Activated CD8-positive, alpha-beta memory T cell treated with anti-CD3 and anti-CD28 coated beads, Interleukin-2, amount 10 ng/mL, durations not matched to agents 7 days and 5 days (primary cell): Measurements from ENCODE around the gene B3GNT3. TPM values are rescaled to one million over a fixed set of nuclear protein-coding genes. Genes with fewer than 3 reads are reported as not detected.

Experiments used
- ATAC-seq: fragments of 150-1000 bp; cut with Tn5 transposase; one replicate; pipeline ENCODE4 v1.10.0; 2021; ENCODE audit warnings: moderate library complexity
- CTCF ChIA-PET: fragments of 350-600 bp; sonication (Branson Sonifier 250); formaldehyde crosslinking; loops from one replicate; lab custom pipeline; 2021; ENCODE audit warnings: antibody characterized with exemption; lab: Charles Lee
- DNase-seq: peaks from one replicate; pipeline ENCODE4 v3.0.0-alpha.2; 2020
- H3K27ac Mint-ChIP-seq: one replicate; pipeline ENCODE4 v1.8.0; 2021; ENCODE audit warnings: mild to moderate bottlenecking, mixed read lengths
- H3K27me3 Mint-ChIP-seq: one replicate; pipeline ENCODE4 v1.8.0; 2021; ENCODE audit warnings: mixed read lengths
- H3K36me3 Mint-ChIP-seq: one replicate; pipeline ENCODE4 v1.8.0; 2021; ENCODE audit warnings: mild to moderate bottlenecking, mixed read lengths
- H3K4me1 Mint-ChIP-seq: one replicate; pipeline ENCODE4 v1.8.0; 2021; ENCODE audit warnings: mixed read lengths
- H3K4me3 Mint-ChIP-seq: one replicate; pipeline ENCODE4 v1.8.0; 2021; ENCODE audit warnings: mild to moderate bottlenecking, moderate library complexity, mixed read lengths
- H3K9me3 Mint-ChIP-seq: one replicate; pipeline ENCODE4 v1.8.0; 2022; ENCODE audit warnings: low read depth, mixed read lengths
- total RNA-seq, 2 experiments: library from RNA; stranded (reverse); gene quantifications; one replicate each; pipeline ENCODE4 v1.2.3, GENCODE V29; 2021

B3GNT3 gene
- total RNA-seq, 2 experiments from 2014 or later = not detected

DNA sequence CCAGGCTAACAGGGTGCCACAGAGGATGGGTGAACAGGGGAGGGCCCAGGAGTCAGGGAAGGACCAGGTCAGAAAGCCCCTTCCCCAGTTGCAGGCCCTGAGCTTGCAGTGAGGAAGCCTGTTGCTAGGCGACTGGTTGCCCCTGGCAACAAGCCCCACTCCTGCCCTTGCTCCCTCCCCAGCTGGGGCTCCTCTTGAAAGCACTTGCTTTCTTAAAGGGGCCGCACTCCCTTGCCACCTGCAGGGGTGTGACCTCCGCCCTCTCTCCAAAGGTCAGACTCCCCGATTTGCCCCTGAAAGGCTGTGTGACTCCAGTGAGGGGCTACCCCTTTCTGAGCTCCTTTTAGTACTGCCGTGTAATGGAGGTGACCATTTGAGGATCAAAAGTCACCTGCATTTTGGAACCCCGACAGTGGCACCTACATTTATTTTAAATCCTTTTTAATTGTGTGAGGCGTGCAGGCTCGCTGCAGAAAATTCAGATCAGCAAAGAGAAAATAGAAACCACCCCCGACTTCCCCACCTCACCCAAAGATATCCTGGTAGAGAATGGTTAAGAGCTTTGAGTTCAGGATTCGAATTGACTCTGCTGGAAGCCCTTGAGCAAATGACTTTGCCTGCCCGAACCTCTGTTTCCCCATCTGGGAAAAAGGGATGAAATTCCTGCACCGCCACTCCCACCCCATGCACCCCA lies 38.8 kb upstream of the B3GNT3 start:
- no peak for ATAC-seq
- H3K9me3 Mint-ChIP-seq = no peaks in the 10 kb centered on the region
- CTCF ChIA-PET = interaction anchor here (0.7 to 3.3 kb wide), 6 partner anchors 11 to 185 kb away, joined by 3 to 9 read pairs (median 4); partner anchors contain the start of gene CCDC124

DNA sequence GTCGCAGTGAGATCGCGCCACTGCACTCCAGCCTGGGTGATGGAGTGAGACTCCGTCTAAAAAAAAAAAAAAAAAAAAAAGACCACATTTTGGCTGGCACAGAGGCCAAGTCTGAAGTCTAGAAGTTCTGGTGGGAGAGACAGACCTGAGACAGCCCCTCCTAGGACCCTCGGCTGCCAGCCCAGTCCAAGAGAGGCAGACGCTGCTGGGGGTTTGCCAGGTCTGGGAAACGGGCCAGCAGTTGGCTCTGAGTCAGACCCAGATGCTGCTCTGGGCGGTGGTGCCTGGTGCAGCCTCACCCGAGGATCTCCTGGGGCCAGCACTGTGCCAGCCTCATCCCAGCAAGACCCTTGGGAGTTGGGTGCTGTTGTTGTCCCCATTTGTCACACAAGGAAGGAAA lies 37.8 kb upstream of the B3GNT3 start:
- CTCF ChIA-PET = interaction anchor here (0.7 to 2.1 kb wide), 2 partner anchors 18 to 186 kb away, joined by 4 to 8 read pairs; no protein-coding TSS in a partner anchor
- H3K4me3 Mint-ChIP-seq = no peak overlapping the region
- H3K4me1 Mint-ChIP-seq = peaks cover 32% of the 10 kb centered on the region
- H3K27me3 Mint-ChIP-seq = no peaks in the 10 kb centered on the region
- no peak overlapping the region for H3K27ac Mint-ChIP-seq
- ATAC-seq = no peak
- no peaks in the 10 kb centered on the region for H3K9me3 Mint-ChIP-seq
- no peak for DNase-seq
- peaks cover 47% of the 10 kb centered on the region for H3K36me3 Mint-ChIP-seq

More for the DNA sequence above, 38.8 kb upstream of the B3GNT3 start:
- H3K36me3 Mint-ChIP-seq = peaks cover 45% of the 10 kb centered on the region
- peak; percentile 70 for DNase-seq
- no peaks in the 10 kb centered on the region for H3K27me3 Mint-ChIP-seq
- peaks cover 40% of the 10 kb centered on the region for H3K4me1 Mint-ChIP-seq
- H3K4me3 Mint-ChIP-seq = no peak overlapping the region
- peak overlapping the region; percentile 72 for H3K27ac Mint-ChIP-seq

DNA sequence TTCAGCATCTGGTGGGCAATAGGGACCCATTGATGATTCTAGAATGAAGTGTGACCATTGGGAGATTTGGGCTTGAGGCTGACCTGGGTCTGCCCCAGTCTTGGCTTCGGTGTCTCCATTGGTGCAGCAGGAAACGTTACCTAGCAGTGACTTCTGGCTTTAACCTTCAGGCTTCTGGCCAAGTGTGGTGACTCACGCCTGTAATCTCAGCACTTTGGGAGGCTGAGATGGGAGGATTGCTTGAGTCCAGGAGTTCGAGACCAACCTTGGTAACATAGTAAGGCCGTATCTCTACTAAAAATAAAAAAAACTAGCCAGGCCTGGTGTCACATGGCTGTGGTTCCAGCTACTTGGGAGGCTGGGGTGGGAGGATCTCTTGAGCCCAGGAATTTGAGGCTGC lies 36.4 kb upstream of the B3GNT3 start:
- H3K27me3 Mint-ChIP-seq = no peaks in the 10 kb centered on the region
- no peaks in the 10 kb centered on the region for H3K9me3 Mint-ChIP-seq
- H3K4me3 Mint-ChIP-seq = no peak overlapping the region
- ATAC-seq (no peak), DNase-seq (no peak)
- peaks cover 55% of the 10 kb centered on the region for H3K36me3 Mint-ChIP-seq
- CTCF ChIA-PET = no interaction called here
- peaks cover 27% of the 10 kb centered on the region for H3K4me1 Mint-ChIP-seq
- no peak overlapping the region for H3K27ac Mint-ChIP-seq

DNA sequence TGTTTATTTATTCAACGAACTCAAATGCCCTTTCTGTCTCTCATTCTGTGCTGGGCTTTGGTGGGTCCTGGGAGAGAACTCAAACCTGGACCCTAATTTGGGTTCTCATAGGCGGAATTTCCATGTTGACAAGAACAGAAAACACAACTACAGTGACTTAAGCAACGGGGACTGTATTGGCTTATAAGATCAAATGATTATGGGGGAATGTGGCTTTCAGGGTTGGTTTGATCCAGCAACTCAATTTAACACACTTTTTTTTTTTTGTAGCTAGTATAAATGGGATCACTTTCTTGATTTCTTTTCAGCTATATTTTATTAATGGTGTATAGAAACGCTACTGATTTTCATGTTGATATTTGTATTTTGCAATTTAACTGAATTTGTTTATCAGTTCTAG lies 33.8 kb upstream of the B3GNT3 start:
- Mint-ChIP-seq H3K9me3 (no peaks in the 10 kb centered on the region), H3K4me1 (peaks cover 11% of the 10 kb centered on the region), H3K27ac (no peak overlapping the region), H3K27me3 (no peaks in the 10 kb centered on the region), H3K36me3 (peaks cover 55% of the 10 kb centered on the region), H3K4me3 (no peak overlapping the region)
- CTCF ChIA-PET = interaction anchor here (1.3 to 2.9 kb wide), 2 partner anchors 13 to 58 kb away, joined by 5 to 9 read pairs; no protein-coding TSS in a partner anchor
- DNase-seq (no peak), ATAC-seq (no peak)

DNA sequence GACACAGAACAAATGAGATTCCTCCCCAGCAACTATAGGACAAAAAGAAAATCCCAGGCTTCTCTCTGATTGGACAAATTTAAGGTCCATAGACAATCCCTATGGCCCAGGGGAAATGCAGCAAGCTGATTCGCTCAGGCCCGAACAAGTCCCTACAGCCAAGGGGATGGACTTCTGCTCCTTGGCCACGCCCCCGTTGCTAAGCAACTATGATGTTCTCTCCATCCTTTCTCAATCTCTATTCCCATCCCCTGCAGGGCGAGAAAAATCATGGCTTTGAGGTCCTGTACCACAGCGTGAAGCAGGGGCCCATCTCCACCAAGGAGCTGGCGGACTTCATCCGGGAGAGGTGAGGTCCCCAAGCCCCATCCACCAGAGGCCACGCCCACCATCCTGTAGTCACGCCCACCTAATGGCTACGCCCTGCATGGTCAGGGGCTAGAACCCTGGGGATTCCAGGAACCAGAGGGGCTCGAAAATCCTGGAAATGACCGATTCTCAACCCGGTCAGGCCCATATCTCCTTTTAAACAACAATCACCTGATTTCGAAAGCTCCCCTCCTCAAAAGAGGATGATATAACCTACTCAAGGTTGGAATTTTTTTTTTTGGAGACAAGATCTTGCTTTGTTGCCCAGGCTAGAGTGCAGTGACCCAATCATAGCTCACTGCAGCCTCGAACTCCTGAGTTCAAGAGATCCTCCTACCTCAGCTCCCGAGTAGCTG lies 32.3 kb upstream of the B3GNT3 start:
- ATAC-seq (no peak), DNase-seq (no peak)
- Mint-ChIP-seq H3K27me3 (no peaks in the 10 kb centered on the region), H3K4me3 (no peak overlapping the region), H3K9me3 (no peaks in the 10 kb centered on the region), H3K36me3 (peaks cover 50% of the 10 kb centered on the region), H3K27ac (no peak overlapping the region), H3K4me1 (peaks cover 8% of the 10 kb centered on the region)
- CTCF ChIA-PET = interaction anchor here (0.7 to 2.9 kb wide), 3 partner anchors 11 to 97 kb away, joined by 3 to 9 read pairs (median 5); partner anchors contain the start of genes FCHO1 and RPL18A

DNA sequence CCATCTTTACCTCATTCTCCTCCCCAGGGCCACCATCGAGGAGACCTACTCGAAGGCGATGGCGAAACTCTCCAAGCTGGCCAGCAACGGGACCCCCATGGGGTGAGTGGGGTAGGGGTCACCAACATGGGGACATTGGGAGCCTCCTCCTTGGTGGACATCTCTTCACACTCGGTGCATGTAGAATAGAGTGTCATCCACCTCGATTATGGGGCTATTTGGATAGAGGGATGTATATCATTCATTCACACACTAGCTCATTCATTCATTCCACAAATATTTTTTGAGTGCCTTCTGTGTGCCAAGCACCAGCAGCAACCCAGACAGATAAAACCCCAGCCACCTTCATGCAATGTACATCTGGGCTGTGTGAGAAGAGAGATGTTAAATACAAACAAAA lies 30.6 kb upstream of the B3GNT3 start:
- H3K4me1 Mint-ChIP-seq = peaks cover 4% of the 10 kb centered on the region
- DNase-seq (no peak), ATAC-seq (no peak)
- H3K36me3 Mint-ChIP-seq = peaks cover 44% of the 10 kb centered on the region
- CTCF ChIA-PET = no interaction called here
- H3K9me3 Mint-ChIP-seq = no peaks in the 10 kb centered on the region
- H3K27ac Mint-ChIP-seq = no peak overlapping the region
- H3K27me3 Mint-ChIP-seq = no peaks in the 10 kb centered on the region
- H3K4me3 Mint-ChIP-seq = no peak overlapping the region

DNA sequence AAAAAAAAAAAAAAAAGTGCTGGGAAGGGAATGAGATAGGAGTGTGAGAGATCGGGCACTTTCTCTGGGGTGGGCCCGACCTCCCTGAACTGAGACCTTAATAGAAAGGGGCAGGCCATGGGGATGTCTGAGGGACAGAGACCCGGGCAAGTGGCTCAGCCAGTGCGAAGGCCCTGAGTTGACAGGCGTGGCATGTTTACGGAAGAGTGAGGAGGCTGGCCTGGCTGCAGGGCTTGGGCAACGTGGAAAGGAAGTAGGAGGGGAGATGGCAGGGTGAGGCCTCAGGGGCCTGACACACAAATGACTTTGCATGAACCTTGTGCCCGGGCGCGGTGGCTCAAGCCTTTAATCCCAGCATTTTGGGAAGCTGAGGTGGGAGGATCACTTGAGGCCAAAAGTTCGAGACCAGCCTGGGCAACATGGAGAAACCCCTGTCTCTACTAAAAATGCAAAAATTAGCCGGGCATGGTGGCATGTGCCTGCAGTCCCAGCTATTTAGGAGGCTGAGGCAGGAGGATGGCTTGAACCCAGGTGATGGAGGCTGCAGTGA lies 29.8 kb upstream of the B3GNT3 start:
- H3K27me3 Mint-ChIP-seq = no peaks in the 10 kb centered on the region
- H3K9me3 Mint-ChIP-seq = no peaks in the 10 kb centered on the region
- H3K36me3 Mint-ChIP-seq = peaks cover 42% of the 10 kb centered on the region
- H3K4me3 Mint-ChIP-seq = no peak overlapping the region
- no peak for ATAC-seq
- H3K27ac Mint-ChIP-seq = no peak overlapping the region
- CTCF ChIA-PET = no interaction called here
- DNase-seq = no peak
- H3K4me1 Mint-ChIP-seq = peaks cover 4% of the 10 kb centered on the region

DNA sequence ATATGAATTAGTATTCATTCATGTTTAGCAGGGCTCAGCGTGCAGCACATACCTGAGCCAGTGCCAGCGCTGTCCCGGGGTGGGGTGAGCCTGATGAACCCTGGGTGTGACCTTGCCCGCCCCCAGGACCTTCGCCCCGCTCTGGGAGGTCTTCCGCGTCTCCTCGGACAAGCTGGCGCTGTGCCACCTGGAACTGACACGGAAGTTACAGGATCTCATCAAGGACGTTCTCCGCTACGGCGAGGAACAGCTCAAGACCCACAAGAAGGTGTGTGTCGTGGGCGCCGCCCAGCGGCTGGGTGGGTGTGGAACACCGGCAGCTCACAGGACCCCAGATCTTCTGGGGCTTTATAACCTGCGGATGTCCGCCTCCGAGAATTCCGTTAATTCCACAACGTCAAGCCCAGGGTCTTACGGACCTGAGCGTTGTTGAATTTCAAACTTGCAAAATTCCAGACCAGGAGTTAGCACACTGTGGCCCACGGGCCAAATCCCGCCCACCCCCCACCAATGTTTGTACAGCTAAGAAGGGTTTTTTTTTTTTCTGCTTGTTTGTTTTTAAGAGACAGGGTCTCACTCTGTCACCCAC lies 28.3 kb upstream of the B3GNT3 start:
- H3K36me3 Mint-ChIP-seq = peaks cover 40% of the 10 kb centered on the region

DNA sequence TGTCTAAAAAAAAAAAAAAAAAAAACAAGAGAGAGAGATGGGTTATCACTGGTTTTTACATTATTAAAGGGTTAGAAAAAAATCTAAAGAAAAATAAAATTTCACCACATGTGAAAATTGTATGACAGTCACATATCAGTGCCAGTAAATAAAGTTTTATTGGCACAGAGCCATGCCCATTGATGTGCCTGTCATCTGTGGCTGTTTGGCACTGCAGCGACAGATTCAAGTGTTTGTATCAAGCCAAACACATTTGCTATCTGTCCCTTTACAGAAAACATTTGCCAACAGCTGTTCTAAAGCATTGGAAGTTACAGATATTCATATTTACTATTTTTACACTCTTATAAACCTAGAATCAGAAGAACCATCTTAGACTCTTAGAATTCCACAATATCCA lies 27.4 kb upstream of the B3GNT3 start:
- DNase-seq = no peak
- H3K4me1 Mint-ChIP-seq = peaks cover 4% of the 10 kb centered on the region
- H3K27ac Mint-ChIP-seq = no peak overlapping the region
- H3K4me3 Mint-ChIP-seq = no peak overlapping the region
- no peaks in the 10 kb centered on the region for H3K9me3 Mint-ChIP-seq
- no peak for ATAC-seq
- peaks cover 43% of the 10 kb centered on the region for H3K36me3 Mint-ChIP-seq
- H3K27me3 Mint-ChIP-seq = no peaks in the 10 kb centered on the region
- CTCF ChIA-PET = interaction anchor here (1.3 to 2.7 kb wide), 4 partner anchors 9 to 194 kb away, joined by 3 to 12 read pairs (median 8); no protein-coding TSS in a partner anchor

More for the DNA sequence above, 28.3 kb upstream of the B3GNT3 start:
- CTCF ChIA-PET = interaction anchor here (0.5 to 2.7 kb wide), 8 partner anchors 8 to 193 kb away, joined by 3 to 12 read pairs (median 3); no protein-coding TSS in a partner anchor
- H3K4me3 Mint-ChIP-seq = no peak overlapping the region
- H3K9me3 Mint-ChIP-seq = no peaks in the 10 kb centered on the region
- H3K27me3 Mint-ChIP-seq = no peaks in the 10 kb centered on the region
- DNase-seq = no peak
- ATAC-seq = no peak
- peaks cover 4% of the 10 kb centered on the region for H3K4me1 Mint-ChIP-seq
- H3K27ac Mint-ChIP-seq = no peak overlapping the region

DNA sequence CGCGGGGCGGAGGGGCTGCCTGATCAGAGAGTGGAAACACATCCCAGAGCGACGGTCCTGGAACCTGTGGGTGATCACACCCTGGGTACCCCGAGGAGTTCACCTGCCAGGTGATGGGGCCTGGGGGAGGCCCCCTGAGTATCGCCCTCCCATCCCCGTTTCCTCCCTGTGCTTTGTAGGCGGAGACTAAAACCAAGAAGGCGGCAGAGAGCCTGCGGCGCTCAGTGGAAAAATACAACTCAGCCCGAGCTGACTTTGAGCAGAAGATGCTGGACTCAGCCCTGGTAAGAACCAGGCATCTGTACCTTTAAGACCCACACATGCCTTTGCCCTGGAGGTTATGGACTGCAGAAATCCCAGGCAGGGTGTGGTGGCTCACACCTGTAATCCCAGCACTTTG lies 24.3 kb upstream of the B3GNT3 start:
- Mint-ChIP-seq H3K9me3 (no peaks in the 10 kb centered on the region), H3K27me3 (no peaks in the 10 kb centered on the region), H3K4me1 (peaks cover 3% of the 10 kb centered on the region), H3K4me3 (no peak overlapping the region), H3K27ac (no peak overlapping the region), H3K36me3 (peaks cover 36% of the 10 kb centered on the region)
- CTCF ChIA-PET = no interaction called here
- ATAC-seq (no peak), DNase-seq (no peak)

DNA sequence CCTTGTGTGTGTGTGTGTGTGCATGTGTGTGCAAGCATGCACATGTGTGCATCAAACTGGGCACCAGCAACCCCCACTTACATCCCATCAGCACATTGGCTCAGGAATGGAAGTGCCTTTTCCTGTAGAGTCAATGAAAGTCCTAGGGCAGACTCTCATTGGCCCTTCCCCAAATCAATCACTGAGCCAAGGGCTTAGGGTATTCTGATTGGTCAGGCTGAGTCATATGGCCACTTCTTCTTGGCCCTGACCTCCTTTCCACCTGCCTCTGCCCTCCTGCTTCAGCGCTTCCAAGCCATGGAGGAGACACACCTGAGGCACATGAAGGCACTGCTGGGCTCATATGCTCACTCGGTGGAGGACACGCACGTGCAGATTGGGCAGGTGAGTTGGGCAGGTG lies 22.8 kb upstream of the B3GNT3 start:
- Mint-ChIP-seq H3K27ac (peak overlapping the region; percentile 40), H3K4me3 (no peak overlapping the region), H3K4me1 (peaks cover 18% of the 10 kb centered on the region), H3K36me3 (peaks cover 39% of the 10 kb centered on the region), H3K27me3 (no peaks in the 10 kb centered on the region), H3K9me3 (no peaks in the 10 kb centered on the region)
- DNase-seq (no peak), ATAC-seq (no peak)
- CTCF ChIA-PET = no interaction called here

DNA sequence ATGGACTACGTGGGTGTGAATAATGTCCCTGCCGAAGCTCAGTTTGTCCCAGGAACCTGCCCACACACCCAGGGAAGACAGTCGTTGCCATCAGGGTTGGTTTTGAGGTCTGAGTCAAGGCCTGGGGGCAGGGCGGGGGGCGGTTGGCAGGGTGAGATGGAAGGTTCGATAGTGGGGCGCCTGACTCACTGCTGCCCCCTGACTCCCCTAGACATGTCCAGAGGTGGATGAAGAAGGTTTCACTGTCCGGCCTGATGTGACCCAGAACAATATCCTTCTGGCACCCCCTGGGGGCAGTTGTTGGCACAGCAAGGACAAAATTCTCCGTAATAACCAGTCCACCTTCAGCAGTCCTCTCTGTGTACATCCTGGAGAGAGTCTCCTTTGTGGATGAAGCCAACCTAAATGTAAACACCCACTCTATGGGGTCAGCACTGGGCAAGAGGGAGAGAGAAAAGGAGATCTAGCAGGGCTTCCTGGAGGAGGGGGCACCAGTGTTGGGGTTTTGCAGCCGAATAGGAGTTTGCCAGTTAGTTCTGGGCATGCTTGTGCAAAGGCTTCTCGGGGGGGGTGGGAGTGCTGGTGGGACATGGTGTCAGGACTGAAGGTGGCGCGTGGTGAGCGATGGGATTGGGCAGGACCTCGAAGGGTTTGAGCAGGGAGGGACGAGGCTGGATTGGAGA lies 19.6 kb upstream of the B3GNT3 start:
- H3K27me3 Mint-ChIP-seq = no peaks in the 10 kb centered on the region
- H3K4me1 Mint-ChIP-seq = peaks cover 20% of the 10 kb centered on the region
- H3K9me3 Mint-ChIP-seq = no peaks in the 10 kb centered on the region
- H3K27ac Mint-ChIP-seq = no peak overlapping the region
- H3K36me3 Mint-ChIP-seq = peaks cover 32% of the 10 kb centered on the region
- no peak overlapping the region for H3K4me3 Mint-ChIP-seq
- no peak for ATAC-seq
- DNase-seq = peak; percentile 59
- CTCF ChIA-PET = interaction anchor here (0.7 to 5.4 kb wide), 12 partner anchors 8 to 96 kb away, joined by 3 to 35 read pairs (median 4); partner anchors contain the start of gene RPL18A
